ENCODE results near the gene PLD1. TPM values are rescaled to one million over a fixed set of nuclear protein-coding genes. Genes with fewer than 3 reads are reported as not detected.

Gene PLD1
- total and polyA plus RNA-seq, 9 donors, result 24.6 to 125 (median 52.1) TPM

DNA sequence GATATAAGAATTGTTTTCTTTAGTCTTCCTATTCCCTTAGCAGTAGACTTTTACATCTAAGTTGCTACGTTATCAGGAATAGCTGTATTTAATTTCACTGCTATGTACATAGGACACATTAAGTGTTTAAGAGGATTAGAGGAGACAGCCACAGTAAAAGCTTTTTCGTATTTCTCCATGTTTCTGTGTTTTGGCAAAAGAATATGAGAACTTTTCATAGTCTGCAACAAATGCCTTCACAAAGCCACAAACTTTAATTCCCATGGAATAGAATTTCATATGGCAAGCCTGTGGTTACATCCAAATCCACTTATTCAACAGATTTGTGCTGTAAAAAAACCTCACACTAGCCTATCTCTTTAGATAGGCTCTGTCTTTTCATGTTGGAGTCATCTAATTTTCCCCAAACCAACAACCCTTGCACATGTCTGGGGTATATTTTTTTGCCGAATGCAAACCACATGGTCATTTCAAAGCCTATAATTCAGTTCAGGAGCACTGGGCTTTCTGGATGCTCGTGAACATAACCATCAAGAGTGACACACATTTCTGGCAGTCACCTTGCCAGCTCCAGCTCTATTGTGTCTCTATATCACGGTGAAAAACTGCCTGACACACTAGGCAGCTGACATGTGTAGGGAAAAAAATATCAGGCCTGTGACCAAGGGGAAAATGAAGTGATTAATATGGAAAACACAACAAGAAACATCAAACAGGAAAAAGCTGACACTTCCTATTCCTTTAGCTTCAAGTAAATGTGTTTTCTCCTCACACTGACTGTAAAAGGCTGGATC lies 19.2 kb downstream of the PLD1 start:
- Histone ChIP-seq H3K4me1 (ENCODE audit: insufficient read depth) (peaks cover 19% of the 10 kb centered on the region), H3K27me3 (no peaks in the 10 kb centered on the region), H3K27ac (peak overlapping the region; percentile 18 to 25), H3K36me3 (no peaks in the 10 kb centered on the region), H3K9me3 (no peaks in the 10 kb centered on the region), H3K4me3 (no peak overlapping the region)
- intact Hi-C loops (cut with DNase I), result no loop called here
- DNase-seq, result no peak
- WGBS, 3 donors, result 54 to 65% (median 58%) methylated on average over 5 of the region's 5 CpGs
- TF ChIP-seq EP300 (IDR thresholded peaks at IDR 0.05), result no peak
- TF ChIP-seq POLR2A (IDR thresholded peaks at IDR 0.05), result no peak
- TF ChIP-seq, protein P1, sequence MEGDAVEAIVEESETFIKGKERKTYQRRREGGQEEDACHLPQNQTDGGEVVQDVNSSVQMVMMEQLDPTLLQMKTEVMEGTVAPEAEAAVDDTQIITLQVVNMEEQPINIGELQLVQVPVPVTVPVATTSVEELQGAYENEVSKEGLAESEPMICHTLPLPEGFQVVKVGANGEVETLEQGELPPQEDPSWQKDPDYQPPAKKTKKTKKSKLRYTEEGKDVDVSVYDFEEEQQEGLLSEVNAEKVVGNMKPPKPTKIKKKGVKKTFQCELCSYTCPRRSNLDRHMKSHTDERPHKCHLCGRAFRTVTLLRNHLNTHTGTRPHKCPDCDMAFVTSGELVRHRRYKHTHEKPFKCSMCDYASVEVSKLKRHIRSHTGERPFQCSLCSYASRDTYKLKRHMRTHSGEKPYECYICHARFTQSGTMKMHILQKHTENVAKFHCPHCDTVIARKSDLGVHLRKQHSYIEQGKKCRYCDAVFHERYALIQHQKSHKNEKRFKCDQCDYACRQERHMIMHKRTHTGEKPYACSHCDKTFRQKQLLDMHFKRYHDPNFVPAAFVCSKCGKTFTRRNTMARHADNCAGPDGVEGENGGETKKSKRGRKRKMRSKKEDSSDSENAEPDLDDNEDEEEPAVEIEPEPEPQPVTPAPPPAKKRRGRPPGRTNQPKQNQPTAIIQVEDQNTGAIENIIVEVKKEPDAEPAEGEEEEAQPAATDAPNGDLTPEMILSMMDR (IDR thresholded peaks at IDR 0.05), result no peak

DNA sequence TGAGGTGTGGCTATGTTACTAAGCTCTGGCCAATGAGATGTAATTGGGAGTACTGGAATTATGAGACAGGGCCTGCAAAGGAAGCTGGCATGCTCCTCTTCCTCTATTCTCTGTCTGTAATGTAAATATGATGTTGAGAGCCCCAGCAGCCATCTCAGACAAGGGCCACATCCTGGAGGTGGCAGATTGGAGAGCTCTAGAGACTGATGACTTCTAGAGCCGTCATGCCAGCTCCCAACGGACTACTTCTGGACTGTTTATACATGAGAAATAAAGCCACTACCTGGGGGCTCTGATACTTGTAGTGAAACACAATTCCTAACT lies 19.7 kb downstream of the PLD1 start:
- intact Hi-C loops (cut with DNase I), result no loop called here
- TF ChIP-seq POLR2A (IDR thresholded peaks at IDR 0.05) (no peak), EP300 (IDR thresholded peaks at IDR 0.05) (no peak)
- TF ChIP-seq, protein P1 (IDR thresholded peaks at IDR 0.05), result no peak
- WGBS, 3 donors, result 87 to 96% (median 91%) methylated on average over 2 of the region's 2 CpGs
- H3K9me3 ChIP-seq, result no peaks in the 10 kb centered on the region
- H3K27me3 ChIP-seq, result no peaks in the 10 kb centered on the region
- H3K27ac ChIP-seq, result no peak overlapping the region
- no peak overlapping the region for H3K4me3 ChIP-seq
- H3K4me1 ChIP-seq (ENCODE audit: insufficient read depth), result peaks cover 19% of the 10 kb centered on the region
- no peaks in the 10 kb centered on the region for H3K36me3 ChIP-seq
- no peak for DNase-seq

DNA sequence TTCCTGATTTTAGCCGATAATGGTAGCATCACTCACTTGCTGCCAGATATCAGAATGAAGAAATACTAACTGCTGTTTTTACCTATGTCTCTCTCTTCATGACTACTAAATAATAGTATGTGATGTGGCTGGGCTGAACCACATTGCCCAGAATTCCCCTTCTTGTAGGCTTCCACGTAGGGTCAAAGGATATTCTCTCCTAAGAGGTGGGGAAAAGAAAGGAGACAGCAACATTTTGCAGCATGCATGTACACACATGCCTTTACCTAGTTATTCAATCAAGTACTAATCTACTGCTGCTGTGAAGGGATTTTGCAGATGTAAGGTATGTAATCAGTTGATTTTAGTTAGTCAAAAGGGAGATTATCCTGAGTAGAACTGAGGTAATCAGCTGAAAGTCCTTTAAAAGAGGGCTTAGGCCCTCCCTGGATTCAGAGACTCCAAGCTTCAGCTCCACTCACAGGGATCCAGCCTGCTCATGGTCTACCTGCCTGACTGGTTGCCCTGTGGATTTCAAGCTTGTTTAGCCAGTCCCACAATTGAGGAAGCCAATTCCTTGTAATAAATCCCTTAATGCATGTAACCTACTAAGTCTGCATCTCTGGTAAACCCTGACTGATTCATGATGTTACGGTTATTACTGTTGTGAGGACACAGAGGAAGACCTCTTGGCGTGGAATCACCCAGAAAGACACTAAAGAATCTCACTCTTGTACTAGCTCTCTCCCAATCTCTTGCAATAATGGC lies 20.4 kb downstream of the PLD1 start:
- H3K27ac ChIP-seq, result no peak overlapping the region

DNA sequence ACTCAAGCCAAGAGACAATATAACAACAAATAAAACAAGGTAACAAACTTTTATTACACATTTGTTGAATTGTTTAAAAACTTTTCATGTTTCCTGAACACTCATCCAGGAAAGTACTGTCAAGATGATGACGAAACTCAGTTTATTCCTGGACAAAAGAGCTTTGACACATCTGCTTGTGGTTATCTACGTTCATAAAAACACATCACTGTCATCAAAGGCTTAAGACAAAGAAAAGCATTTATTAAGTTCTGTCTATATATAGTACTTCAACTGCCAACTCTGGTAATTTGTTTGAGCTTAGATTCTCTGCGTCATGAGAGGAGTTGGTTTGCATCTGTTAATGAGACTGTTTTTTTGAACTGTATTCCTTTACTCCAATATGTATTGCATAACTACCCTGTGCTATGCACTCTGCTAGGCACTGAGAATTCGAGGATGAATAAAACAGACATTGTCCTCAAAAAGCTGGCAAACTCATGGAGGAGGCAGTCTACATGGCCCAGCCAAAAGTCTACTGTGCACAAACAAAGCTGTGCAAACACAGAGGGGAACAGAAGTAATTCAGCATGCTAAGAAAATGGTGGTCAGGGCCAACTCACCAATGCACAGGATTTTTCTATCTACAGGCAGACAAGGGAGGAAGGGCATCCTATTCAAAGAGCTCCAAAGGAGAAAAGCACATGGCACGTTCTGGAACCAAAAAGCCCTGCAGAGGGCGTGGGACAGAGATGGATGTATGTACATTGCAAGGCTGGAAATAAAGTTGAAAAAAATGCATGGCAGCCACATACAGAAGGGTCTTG lies 21.5 kb downstream of the PLD1 start:
- intact Hi-C loops (cut with DNase I), result no loop called here

More for the DNA sequence above, 20.4 kb downstream of the PLD1 start:
- no peak for DNase-seq
- Histone ChIP-seq H3K9me3 (no peaks in the 10 kb centered on the region), H3K4me1 (ENCODE audit: insufficient read depth) (peaks cover 19% of the 10 kb centered on the region), H3K27me3 (no peaks in the 10 kb centered on the region), H3K36me3 (no peaks in the 10 kb centered on the region), H3K4me3 (no peak overlapping the region)
- TF ChIP-seq POLR2A (IDR thresholded peaks at IDR 0.05) (no peak), EP300 (IDR thresholded peaks at IDR 0.05) (no peak)
- TF ChIP-seq, protein P1 (IDR thresholded peaks at IDR 0.05), result no peak
- intact Hi-C loops (cut with DNase I), result no loop called here
- 80 to 96% (median 81%) methylated on average over 4 of the region's 4 CpGs for WGBS, 3 donors

More for the DNA sequence above, 21.5 kb downstream of the PLD1 start:
- Histone ChIP-seq H3K4me1 (ENCODE audit: insufficient read depth) (peaks cover 19% of the 10 kb centered on the region), H3K9me3 (no peaks in the 10 kb centered on the region), H3K4me3 (no peak overlapping the region), H3K27me3 (no peaks in the 10 kb centered on the region), H3K36me3 (no peaks in the 10 kb centered on the region), H3K27ac (no peak overlapping the region)
- no peak for DNase-seq
- TF ChIP-seq EP300 (IDR thresholded peaks at IDR 0.05), result no peak
- no peak for TF ChIP-seq POLR2A (IDR thresholded peaks at IDR 0.05)
- TF ChIP-seq, protein P1 (IDR thresholded peaks at IDR 0.05), result no peak
- whole genome bisulfite sequencing, 3 donors, result 58 to 69% (median 66%) methylated on average over 6 of the region's 6 CpGs
